Left ventricle myocardium superior (tissue), 1 donor: Measurements from ENCODE around the gene FRRS1. TPM values are rescaled to one million over a fixed set of nuclear protein-coding genes. Genes with fewer than 3 reads are reported as not detected.

Experiments
- ATAC-seq: fragments of 200-7000 bp; cut with Tn5 transposase; one replicate; pipeline ENCODE4 v1.9.1; 2020; ENCODE audit warnings: mild to moderate bottlenecking, moderate library complexity
- DNase-seq: peaks from one replicate; pipeline ENCODE4 v3.0.0-alpha.2; 2020
- intact Hi-C: fragments of 100-400 bp; cut with micrococcal nuclease; formaldehyde crosslinking; loops from one replicate; pipeline ENCODE4 v1.11.0; 2022
- total RNA-seq: library from RNA; stranded (reverse); fragmentation: NEBNext Ultra II Directional; extraction: Animal tissue kit (Norgen Biotek cat#: 25700); gene quantifications from one replicate; pipeline ENCODE4 v1.2.1, GENCODE V29; 2021
- donor health status: DM: no; HTN: yes; CAD: no; lungs with severe emphysema.

FRRS1 gene
- total RNA-seq, 1 donor from 2014 or later, result 3.3 TPM

- DNase-seq, result no peak
- intact Hi-C loops, result no loop called here
- ATAC-seq, result peak; percentile 38
Observed at GRCh38 chr1:99696616-99697015, 69.8 kb downstream of the FRRS1 start.

- DNase-seq (no peak), ATAC-seq (peak; percentile 50)
- intact Hi-C loops, result no loop called here
Observed at GRCh38 chr1:99691175-99691574, 75.3 kb downstream of the FRRS1 start.

- ATAC-seq (peak; percentile 90), DNase-seq (peak; percentile 75)
- intact Hi-C loops, result no loop called here
Observed at GRCh38 chr1:99685516-99686180, 80.8 kb downstream of the FRRS1 start.

- no peak for ATAC-seq
- no peak for DNase-seq
- intact Hi-C loops, result no loop called here
Observed at GRCh38 chr1:99682291-99682751, 84.1 kb downstream of the FRRS1 start.

- DNase-seq (peak; percentile 36), ATAC-seq (peak; percentile 7)
Observed at GRCh38 chr1:99681583-99681982, 84.9 kb downstream of the FRRS1 start.

GRCh38 chr1:99680270-99680669 is 86.2 kb downstream of the FRRS1 start:
- DNase-seq (no peak), ATAC-seq (no peak)
- intact Hi-C loops, result no loop called here

More at GRCh38 chr1:99681583-99681982, 84.9 kb downstream of the FRRS1 start:
- intact Hi-C loops, result no loop called here

- intact Hi-C loops, result no loop called here
- DNase-seq (no peak), ATAC-seq (peak; percentile 78)
Observed at GRCh38 chr1:99677416-99677815, 89.0 kb downstream of the FRRS1 start.

- no peak for ATAC-seq
- no peak for DNase-seq
- intact Hi-C loops, result no loop called here
Observed at GRCh38 chr1:99676876-99677275, 89.6 kb downstream of the FRRS1 start.

- DNase-seq (no peak), ATAC-seq (peak; percentile 14)
- intact Hi-C loops, result no loop called here
Observed at GRCh38 chr1:99675994-99676393, 90.4 kb downstream of the FRRS1 start.

GRCh38 chr1:99675292-99675691 is 91.1 kb downstream of the FRRS1 start:
- peak; percentile 44 for ATAC-seq
- intact Hi-C loops, result no loop called here

GRCh38 chr1:99674115-99675064 is 92.0 kb downstream of the FRRS1 start:
- ATAC-seq (no peak), DNase-seq (no peak)
- intact Hi-C loops, result no loop called here

More at GRCh38 chr1:99675292-99675691, 91.1 kb downstream of the FRRS1 start:
- no peak for DNase-seq

GRCh38 chr1:99673315-99673714 is 93.1 kb downstream of the FRRS1 start:
- no peak for DNase-seq
- intact Hi-C loops, result no loop called here
- no peak for ATAC-seq

GRCh38 chr1:99672530-99673213 is 93.8 kb downstream of the FRRS1 start:
- intact Hi-C loops, result no loop called here
- DNase-seq, result peak; percentile 47
- ATAC-seq, result peak; percentile 84

GRCh38 chr1:99672038-99672437 is 94.4 kb downstream of the FRRS1 start:
- no peak for ATAC-seq
- no peak for DNase-seq
- intact Hi-C loops, result no loop called here

GRCh38 chr1:99670583-99670982 is 95.9 kb downstream of the FRRS1 start:
- ATAC-seq (peak; percentile 37), DNase-seq (no peak)
- intact Hi-C loops, result no loop called here

GRCh38 chr1:99669821-99670220 is 96.6 kb downstream of the FRRS1 start:
- intact Hi-C loops, result no loop called here
- peak; percentile 4 for ATAC-seq
- no peak for DNase-seq

- intact Hi-C loops, result no loop called here
- ATAC-seq (no peak), DNase-seq (no peak)
Observed at GRCh38 chr1:99669376-99669775, 97.1 kb downstream of the FRRS1 start.

GRCh38 chr1:99665212-99665611 is 101.2 kb downstream of the FRRS1 start:
- DNase-seq (no peak), ATAC-seq (no peak)
- intact Hi-C loops, result no loop called here

- DNase-seq (no peak), ATAC-seq (no peak)
- intact Hi-C loops, result no loop called here
Observed at GRCh38 chr1:99663501-99663900, 102.9 kb downstream of the FRRS1 start.
